Fibroblast of lung (primary cell): ENCODE measurements around the gene RNASEH2B. TPM values are rescaled to one million over a fixed set of nuclear protein-coding genes. Genes with fewer than 3 reads are reported as not detected.

Experiments used
- DNase-seq, 2 donors: peaks; one replicate each; pipeline versions ENCODE4 v3.0.0 to v3.0.0-alpha.2; 2010; ENCODE audit warnings: low read depth in 2 of 2
- H2AFZ ChIP-seq: 2 replicates; pipeline ENCODE4 v1.5.1; 2012; ENCODE audit warnings: low read length, control low read depth, inconsistent platforms
- H3K27ac ChIP-seq: 2 replicates; pipeline ENCODE4 v1.5.1; 2011; ENCODE audit warnings: low read length, control low read depth; ENCODE audit not compliant: insufficient read depth
- H3K27me3 ChIP-seq: 2 replicates; pipeline ENCODE4 v1.5.1; 2011; ENCODE audit warnings: mild to moderate bottlenecking, low read length; ENCODE audit not compliant: control insufficient read depth, insufficient read depth
- H3K36me3 ChIP-seq: 2 replicates; pipeline ENCODE4 v1.5.1; 2011; ENCODE audit warnings: low read length; ENCODE audit not compliant: control insufficient read depth, insufficient read depth
- H3K4me1 ChIP-seq: 2 replicates; pipeline ENCODE4 v1.5.1; 2011; ENCODE audit warnings: low read length; ENCODE audit not compliant: control insufficient read depth, insufficient read depth; ENCODE audit errors: extremely low read depth
- H3K4me2 ChIP-seq: 2 replicates; pipeline ENCODE4 v1.5.1; 2011; ENCODE audit warnings: low read length, control low read depth; ENCODE audit not compliant: insufficient read depth; ENCODE audit errors: extremely low read depth
- H3K4me3 ChIP-seq, 4 experiments: fragments of 200-600 bp in 1 of 4; sonication (generic) in 1 of 4; replicated peaks in 1 of 4; 2 replicates each; pipeline ENCODE4 v1.5.1; 2011 to 2016; ENCODE audit warnings: low read length in 4 of 4, low read depth in 3 of 4, mild to moderate bottlenecking in 3 of 4, control low read depth in 2 of 4, inconsistent platforms in 1 of 4, mixed read lengths in 1 of 4; ENCODE audit not compliant: insufficient read depth in 1 of 4; ENCODE audit errors: control extremely low read depth in 1 of 4
- H3K79me2 ChIP-seq: 2 replicates; pipeline ENCODE4 v1.5.1; 2012; ENCODE audit warnings: mild to moderate bottlenecking, low read length, inconsistent platforms; ENCODE audit not compliant: control insufficient read depth, insufficient read depth
- H3K9ac ChIP-seq: 2 replicates; pipeline ENCODE4 v1.5.1; 2011; ENCODE audit warnings: mild to moderate bottlenecking, low read length, control low read depth; ENCODE audit not compliant: insufficient read depth
- H3K9me3 ChIP-seq: 2 replicates; pipeline ENCODE4 v1.5.1; 2012; ENCODE audit warnings: low read depth, low read length; ENCODE audit not compliant: control insufficient read depth, insufficient read depth
- H4K20me1 ChIP-seq: 2 replicates; pipeline ENCODE4 v1.5.1; 2011; ENCODE audit warnings: low read length; ENCODE audit not compliant: control insufficient read depth, insufficient read depth; ENCODE audit errors: extremely low read depth
- CTCF ChIP-seq, 2 donors: IDR thresholded peaks in 1 of 2; conservative IDR thresholded peaks in 1 of 2; 1 replicate in 1 of 2; 2 replicates in 1 of 2; pipeline ENCODE4 v1.5.1; 2011 to 2012; ENCODE audit warnings: low read length in 2 of 2, control low read depth in 1 of 2, inconsistent platforms in 1 of 2, low read depth in 1 of 2, mild to moderate bottlenecking in 1 of 2
- EZH2 ChIP-seq: IDR thresholded peaks from 2 replicates; pipeline ENCODE4 v1.5.1; 2012; ENCODE audit warnings: low read length, control low read depth, mild to moderate bottlenecking; ENCODE audit errors: missing control alignments
- polyA plus RNA-seq, 2 donors: library from polyadenylated mRNA; depleted of rRNA in 1 of 2; stranded (reverse) in 1 of 2; unstranded in 1 of 2; fragments of >200 nt; gene quantifications; 2 replicates each; pipeline ENCODE4 v1.2.1, GENCODE V29; 2011 to 2012; ENCODE audit warnings: missing spikeins in 1 of 2
- total RNA-seq: library from RNA; depleted of rRNA; stranded (reverse); fragments of >200 nt; gene quantifications from 2 replicates; pipeline ENCODE4 v1.2.1, GENCODE V29; 2014

Gene RNASEH2B
- total and polyA plus RNA-seq, 2 donors (not counting 1 experiment from before 2014, with no cell fraction given) = 24.5 to 68.7 TPM

- no peak for TF ChIP-seq CTCF (conservative IDR thresholded peaks at IDR 0.05 in 1 of 2, IDR thresholded peaks at IDR 0.05 in 1 of 2; ENCODE audit: low read depth in 1 of 2, low read length in 2 of 2)
- no peak for TF ChIP-seq EZH2
- Histone ChIP-seq H3K4me1 (no peaks in the 10 kb centered on the region), H4K20me1 (no peaks in the 10 kb centered on the region), H3K4me3 (no peak overlapping the region), H3K9ac (no peak overlapping the region), H3K27ac (no peak overlapping the region), H3K27me3 (peaks cover 9% of the 10 kb centered on the region), H3K79me2 (no peaks in the 10 kb centered on the region), H3K4me2 (no peak overlapping the region), H2AFZ (no peak overlapping the region), H3K9me3 (no peaks in the 10 kb centered on the region), H3K36me3 (no peaks in the 10 kb centered on the region)
- DNase-seq = peak; percentile 80
Measured at GRCh38 chr13:51000571-51001260, 91.1 kb downstream of the RNASEH2B start.

GRCh38 chr13:51001335-51001734, 91.7 kb downstream of the RNASEH2B start:
- H4K20me1 ChIP-seq = no peaks in the 10 kb centered on the region
- no peaks in the 10 kb centered on the region for H3K79me2 ChIP-seq
- no peaks in the 10 kb centered on the region for H3K4me1 ChIP-seq
- no peaks in the 10 kb centered on the region for H3K36me3 ChIP-seq
- H2AFZ ChIP-seq = no peak overlapping the region
- no peak overlapping the region for H3K4me3 ChIP-seq
- H3K9ac ChIP-seq = no peak overlapping the region
- DNase-seq = no peak
- no peaks in the 10 kb centered on the region for H3K9me3 ChIP-seq
- no peak overlapping the region for H3K4me2 ChIP-seq
- TF ChIP-seq CTCF (conservative IDR thresholded peaks at IDR 0.05 in 1 of 2, IDR thresholded peaks at IDR 0.05 in 1 of 2; ENCODE audit: low read depth in 1 of 2, low read length in 2 of 2) (no peak), EZH2 (no peak)
- H3K27ac ChIP-seq = no peak overlapping the region
- peaks cover 9% of the 10 kb centered on the region for H3K27me3 ChIP-seq

- DNase-seq = no peak
- no peak overlapping the region for H3K4me3 ChIP-seq
- H4K20me1 ChIP-seq = no peaks in the 10 kb centered on the region
- peaks cover 9% of the 10 kb centered on the region for H3K27me3 ChIP-seq
- no peaks in the 10 kb centered on the region for H3K79me2 ChIP-seq
- H3K36me3 ChIP-seq = no peaks in the 10 kb centered on the region
- no peak overlapping the region for H3K9ac ChIP-seq
- H3K9me3 ChIP-seq = no peaks in the 10 kb centered on the region
- no peak overlapping the region for H2AFZ ChIP-seq
- TF ChIP-seq EZH2 (no peak), CTCF (conservative IDR thresholded peaks at IDR 0.05 in 1 of 2, IDR thresholded peaks at IDR 0.05 in 1 of 2; ENCODE audit: low read depth in 1 of 2, low read length in 2 of 2) (no peak)
- no peak overlapping the region for H3K27ac ChIP-seq
- no peak overlapping the region for H3K4me2 ChIP-seq
- no peaks in the 10 kb centered on the region for H3K4me1 ChIP-seq
Measured at GRCh38 chr13:51002736-51003135, 93.1 kb downstream of the RNASEH2B start.
